Neural cell (in vitro differentiated cells): ENCODE results near the gene IFI6.

Source experiments
- CTCF ChIP-seq: fragments of 450-650 bp; IDR thresholded peaks from 2 replicates; pipeline ENCODE4 v1.5.1; 2014; ENCODE audit warnings: antibody characterized with exemption, mild to moderate bottlenecking, moderate library complexity; ENCODE audit not compliant: poor library complexity, severe bottlenecking
- EZH2 ChIP-seq: fragments of 200-600, 300-800 bp; shearing (Covaris generic), sonication (generic); IDR thresholded peaks from 2 replicates; pipeline ENCODE4 v1.6.1; 2014; ENCODE audit warnings: antibody characterized with exemption, low read length, borderline replicate concordance, mild to moderate bottlenecking; ENCODE audit not compliant: insufficient read depth, poor library complexity, severe bottlenecking

DNA sequence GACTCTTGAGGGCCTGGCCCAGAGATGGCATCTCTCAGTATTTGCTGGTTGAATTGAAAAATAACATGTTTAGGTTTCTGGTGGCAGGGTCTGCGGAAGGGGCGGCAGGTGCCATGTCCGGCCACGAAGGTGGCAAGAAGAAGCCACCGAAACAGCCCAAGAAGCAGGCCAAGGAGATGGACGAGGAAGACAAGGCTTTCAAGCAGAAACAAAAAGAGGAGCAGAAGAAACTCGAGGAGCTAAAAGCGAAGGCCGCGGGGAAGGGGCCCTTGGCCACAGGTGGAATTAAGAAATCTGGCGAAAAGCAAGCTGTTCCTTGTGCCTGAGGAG lies 22.7 kb downstream of the IFI6 start:
- no peak for TF ChIP-seq EZH2
- no peak for TF ChIP-seq CTCF
